NOMO-1 treated with dmso at 0.1 percent for 144 hours (cell line): ENCODE data around the gene SPNS3.

ENCODE experiments used
- DNase-seq: peaks from one replicate; lab custom pipeline; 2025; ENCODE audit not compliant: unreplicated experiment; lab: John Stamatoyannopoulos, UW

Gene SPNS3

DNA sequence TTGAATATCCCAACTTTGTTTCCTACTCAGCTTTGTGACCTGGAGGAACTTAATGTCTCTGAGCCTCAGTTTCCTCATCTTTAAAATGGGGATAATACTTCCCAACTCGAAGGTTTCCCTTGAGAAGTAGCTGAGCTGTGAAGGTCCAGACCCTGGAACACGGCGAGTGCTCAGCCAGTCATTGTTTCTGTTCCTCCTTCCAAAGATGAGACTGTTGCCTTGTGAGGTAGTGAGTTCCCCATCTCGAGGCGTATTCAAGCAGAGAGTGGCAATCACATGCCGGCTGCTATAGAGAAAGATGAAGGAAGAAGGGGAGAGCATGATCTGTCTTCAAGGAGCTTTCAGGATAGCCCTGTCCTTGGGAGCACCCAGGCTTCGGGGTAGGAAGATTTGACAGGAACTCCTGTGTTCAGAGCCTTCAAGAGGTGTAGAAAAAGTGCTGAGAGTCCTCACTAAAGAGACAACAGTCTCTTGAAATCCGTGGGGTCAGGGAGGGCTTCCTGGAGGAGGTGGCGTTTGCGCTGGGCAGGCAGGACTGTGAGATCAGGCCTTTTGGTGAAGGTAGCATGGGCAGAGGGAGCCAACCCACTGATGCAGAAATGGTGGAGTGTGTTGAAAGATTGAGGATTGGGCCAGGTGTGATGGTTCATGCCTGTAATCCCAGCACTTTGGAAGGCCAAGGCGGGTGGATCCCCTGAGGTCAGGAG, 92.1 kb downstream of the SPNS3 start:
- DNase-seq, result no peak

DNA sequence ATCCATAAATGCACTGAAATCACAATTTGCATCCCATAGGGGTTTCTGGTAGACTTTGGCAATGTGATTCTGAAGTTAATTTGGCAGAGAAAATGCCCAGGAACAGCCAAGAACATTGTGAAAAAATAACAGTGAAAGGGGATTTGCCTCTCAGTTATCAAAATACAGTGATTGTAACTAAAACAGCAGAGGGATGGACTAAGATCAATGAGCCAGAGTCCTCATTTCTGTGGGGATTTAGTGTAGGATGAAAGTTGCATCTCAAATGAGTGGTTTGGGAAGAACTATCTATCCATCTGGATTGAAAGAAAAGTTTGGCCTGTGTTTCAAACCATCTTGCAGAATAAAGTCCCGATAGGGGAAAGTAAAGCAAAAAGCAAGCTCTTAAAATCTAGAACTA, 93.4 kb downstream of the SPNS3 start:
- DNase-seq, result no peak

DNA sequence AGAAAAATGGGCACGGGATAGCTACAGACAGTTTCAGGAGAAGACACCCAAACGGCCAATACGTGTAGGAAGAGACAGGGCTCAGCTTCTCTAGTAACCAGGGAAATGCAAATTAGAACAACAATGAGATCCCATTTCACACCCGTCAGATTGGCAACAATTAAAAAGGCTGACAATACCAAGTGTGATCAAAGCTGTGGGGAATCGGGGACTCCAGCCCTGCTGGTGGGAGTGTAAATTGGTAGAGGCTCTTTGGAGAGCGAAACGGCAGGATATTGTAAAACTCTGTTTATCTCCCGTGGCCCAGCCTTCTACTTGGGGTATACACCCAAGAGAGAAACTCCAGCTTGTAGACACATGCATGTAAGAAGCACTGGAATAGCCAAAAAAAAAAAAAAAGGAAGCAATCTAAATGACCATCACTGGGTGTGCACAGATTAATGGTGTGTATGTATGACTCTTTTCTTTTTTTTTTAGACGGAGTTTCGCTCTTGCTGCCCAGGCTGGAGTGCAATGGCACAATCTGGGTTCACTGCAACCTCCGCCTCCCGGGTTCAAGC, 93.9 kb downstream of the SPNS3 start:
- DNase-seq, result peak; percentile 30

DNA sequence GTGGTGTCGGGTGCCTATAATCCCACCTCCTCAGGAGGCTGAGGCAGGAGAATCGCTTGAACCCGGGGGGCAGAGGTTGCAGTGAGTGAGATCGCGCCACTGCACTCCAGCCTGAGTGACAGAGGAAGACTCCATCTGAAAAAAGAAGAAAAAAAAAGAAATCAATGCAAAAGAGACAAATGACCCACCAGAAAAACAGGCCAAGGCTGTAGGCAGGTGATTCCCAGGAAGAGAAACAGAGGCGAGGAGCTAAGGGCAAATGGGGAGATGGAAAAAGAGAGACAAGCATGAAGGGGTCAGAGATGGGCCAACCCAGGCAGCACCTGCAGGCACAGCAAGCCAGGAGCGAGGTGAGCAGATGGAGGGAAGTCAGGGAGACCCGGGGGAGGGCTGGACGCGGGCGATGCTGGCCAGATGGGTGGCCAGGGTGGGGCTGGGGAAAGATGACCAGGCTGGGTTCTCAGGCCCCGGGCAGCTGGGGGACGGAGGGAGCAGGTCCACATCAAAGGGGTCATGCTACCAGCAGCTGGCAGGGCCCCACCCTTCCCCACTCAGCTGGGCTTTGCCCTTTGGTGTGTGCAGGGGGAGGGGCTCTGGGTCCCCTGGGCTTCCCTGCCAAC, 95.9 kb downstream of the SPNS3 start:
- no peak for DNase-seq

DNA sequence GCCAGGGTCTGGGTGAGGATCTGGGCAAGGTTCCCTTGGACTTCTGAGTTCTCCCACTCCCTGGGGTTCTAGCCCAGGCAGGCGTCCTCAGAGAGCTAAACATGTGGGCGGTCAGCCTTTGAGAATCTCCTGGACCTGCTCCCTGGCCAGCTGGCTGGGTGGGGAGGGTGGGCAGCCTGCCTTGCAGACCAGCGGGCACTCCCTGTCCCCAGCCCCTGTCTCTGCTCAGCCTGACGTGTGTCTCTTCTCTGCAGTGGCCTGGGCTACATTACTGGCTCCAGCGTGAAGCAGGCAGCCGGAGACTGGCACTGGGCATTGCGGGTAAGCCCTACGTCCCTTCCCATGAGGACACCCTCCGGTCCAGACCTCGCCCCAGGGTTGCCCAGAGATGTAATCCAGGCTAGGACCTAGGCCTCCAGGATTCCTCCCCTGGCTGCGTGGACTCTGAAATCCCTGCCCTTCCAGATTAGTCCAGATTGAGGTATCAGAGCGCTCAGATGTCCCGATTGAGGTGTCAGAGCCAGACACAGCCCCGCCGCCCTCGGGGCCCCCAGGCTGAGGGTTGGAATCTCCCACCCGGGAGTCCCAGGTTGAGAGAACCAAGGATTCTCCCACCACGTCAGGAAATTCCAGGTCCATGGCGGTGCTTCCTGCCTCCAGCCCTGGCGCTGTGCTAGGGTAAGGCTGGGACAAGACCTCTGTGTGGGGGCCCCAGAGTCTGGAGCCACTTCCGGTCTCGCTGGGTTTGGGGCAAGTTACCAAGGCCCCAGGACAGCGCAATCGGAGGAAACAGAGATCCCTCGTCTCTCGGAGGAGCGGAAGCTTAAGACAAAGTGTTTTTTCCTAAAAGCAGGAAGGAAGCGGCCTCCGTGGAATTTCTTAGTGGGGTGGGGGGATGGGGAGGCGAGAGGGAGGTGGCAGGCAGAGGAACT, 97.3 kb downstream of the SPNS3 start:
- DNase-seq, result no peak

DNA sequence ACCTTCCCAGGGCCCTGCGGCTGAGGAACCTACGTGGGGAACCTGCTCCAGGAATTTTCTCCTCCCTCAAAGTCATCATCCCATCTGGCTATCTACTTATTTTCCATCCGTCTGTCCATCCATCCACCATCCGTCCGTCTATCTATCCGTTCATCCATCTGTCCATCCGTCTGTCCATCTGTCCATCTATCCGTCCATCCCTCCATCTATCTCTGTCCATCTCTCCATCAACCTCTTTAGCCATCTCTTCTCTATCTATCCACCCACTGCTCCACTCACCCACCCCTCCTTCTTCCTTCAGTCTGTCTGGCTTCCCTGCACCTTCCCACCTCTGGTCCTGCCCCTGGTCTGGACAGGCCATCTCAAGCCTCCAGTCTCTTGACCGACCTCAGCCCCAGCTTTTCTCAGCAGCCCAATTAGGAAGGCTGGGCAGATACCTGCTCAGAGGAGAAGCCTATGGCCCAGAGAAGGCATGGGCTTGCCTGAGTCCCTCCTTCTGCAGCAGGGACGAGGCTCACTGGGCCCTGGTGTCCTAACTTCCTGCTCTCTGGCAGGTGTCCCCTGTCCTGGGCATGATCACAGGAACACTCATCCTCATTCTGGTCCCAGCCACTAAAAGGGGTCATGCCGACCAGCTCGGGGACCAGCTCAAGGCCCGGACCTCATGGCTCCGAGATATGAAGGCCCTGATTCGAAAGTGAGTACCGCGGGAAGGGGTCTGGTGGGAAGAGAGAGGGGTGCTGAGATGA, 98.4 kb downstream of the SPNS3 start:
- DNase-seq, result no peak

DNA sequence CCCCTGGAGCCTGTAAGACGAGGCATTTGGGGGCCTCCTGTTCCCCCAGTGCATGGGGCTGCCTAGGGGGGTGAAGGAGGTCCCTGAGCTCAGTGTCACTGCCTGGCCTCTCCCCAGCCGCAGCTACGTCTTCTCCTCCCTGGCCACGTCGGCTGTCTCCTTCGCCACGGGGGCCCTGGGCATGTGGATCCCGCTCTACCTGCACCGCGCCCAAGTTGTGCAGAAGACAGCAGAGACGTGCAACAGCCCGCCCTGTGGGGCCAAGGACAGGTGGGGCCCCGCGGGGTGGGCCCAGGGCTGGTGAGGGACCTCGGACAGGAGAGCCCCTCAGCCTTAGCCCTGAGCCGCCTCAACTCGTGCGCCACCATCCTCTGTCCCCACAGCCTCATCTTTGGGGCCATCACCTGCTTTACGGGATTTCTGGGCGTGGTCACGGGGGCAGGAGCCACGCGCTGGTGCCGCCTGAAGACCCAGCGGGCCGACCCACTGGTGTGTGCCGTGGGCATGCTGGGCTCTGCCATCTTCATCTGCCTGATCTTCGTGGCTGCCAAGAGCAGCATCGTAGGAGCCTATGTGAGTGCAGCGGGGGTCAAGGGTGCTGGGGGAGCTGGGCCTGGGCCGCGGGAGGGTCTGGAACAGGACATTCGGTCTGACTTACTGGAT, 99.3 kb downstream of the SPNS3 start:
- no peak for DNase-seq

DNA sequence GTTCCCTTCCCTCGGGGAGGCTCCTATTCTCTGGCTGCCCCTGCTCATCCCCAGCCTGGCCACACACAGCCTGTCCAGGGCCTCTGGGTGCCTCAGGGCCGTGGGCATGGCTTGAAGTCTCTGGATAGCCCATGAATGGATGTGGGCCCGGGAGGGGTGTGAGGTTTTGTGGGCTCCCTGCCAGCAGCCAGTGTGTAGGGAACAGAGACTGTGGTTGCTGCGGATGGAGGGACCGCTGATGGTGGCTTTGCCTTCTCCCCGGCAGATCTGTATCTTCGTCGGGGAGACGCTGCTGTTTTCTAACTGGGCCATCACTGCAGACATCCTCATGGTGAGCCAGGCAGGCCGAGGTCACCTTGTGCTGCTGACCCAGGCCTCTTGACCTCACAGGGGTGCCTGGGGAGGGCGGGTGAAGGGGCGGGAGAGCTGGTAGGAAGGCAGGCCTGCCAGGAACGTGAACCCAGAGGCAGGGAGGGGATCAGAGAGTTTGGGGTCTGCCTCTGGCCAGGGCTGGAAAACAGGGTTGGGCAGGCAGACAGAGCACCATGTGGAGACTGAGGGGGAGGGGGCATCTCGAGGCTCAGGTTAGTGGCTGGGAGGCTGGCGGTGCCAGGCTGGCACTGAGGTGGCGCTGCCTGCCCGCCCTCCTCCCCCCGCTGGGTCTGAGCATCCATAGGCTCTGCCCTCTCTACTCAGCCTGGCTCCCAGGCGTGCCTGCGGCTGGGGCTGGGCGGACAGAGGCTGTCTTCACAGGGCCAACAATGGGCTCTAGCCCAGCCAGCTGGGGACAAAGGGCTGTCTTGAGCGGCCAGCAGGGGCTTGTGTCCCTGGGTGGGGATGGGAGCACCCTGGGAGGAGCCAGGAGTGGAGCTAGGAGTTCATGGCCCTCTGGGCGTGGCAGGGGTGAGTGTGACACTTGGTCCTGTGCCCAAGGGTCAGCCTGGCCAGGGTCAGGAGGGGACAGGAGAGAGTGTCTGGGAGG, 100.1 kb downstream of the SPNS3 start:
- no peak for DNase-seq

DNA sequence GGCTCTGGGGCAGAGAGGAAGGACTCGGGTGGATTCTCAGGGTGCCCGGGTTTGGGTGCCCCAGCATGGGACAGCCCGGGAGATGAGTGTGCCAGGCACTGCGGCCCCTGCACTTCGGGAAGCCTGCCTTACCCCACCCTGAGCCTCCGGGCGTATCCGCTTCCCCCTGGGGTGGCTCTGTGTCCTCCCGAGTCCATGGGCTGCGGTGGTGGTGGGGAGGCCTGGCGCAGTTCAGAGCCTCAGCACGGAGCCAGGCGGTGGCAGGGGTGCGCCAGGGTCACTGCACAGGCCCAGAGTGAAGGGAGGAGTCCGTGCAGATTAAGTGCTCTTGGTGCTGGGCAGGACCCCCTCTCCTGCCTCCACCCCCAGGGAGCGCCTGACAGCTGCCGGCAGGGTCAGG, 100.8 kb downstream of the SPNS3 start:
- no peak for DNase-seq

DNA sequence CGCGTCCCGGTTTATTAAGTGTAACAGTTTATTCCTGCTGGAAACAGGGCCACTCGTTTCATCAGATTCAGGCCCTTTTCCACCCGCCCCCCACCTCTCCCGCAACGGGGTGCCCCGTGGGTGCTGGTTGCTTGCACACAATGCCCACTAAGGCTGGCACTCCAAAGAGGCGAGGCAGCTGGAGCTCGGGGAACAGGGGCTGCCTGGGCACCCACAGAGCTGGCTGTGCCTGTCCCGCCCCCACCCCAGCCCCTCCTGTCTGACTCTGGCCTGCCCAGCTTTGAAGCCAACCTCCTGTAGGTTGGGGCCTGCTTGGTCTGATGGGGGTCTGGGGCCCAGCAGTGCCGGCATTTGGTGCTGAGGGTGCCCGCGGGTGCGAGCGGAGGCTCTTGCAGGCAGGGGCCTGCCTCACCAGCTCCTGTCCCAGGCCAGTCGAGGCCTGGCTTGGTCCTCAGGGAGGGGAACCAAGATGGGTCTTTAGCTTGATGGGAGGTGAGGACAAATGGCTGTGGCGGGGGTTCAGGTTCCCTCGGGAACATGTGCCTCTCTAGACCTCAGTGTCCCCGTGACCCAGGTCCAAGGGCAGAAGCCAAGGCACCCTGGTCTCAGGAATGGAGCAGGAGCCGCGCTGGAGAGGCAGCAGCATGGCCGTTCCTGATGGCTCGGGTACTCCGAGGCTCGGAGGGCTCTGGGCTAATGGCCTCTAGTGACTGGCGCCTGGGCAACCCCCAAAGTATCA, 101.4 kb downstream of the SPNS3 start:
- no peak for DNase-seq

DNA sequence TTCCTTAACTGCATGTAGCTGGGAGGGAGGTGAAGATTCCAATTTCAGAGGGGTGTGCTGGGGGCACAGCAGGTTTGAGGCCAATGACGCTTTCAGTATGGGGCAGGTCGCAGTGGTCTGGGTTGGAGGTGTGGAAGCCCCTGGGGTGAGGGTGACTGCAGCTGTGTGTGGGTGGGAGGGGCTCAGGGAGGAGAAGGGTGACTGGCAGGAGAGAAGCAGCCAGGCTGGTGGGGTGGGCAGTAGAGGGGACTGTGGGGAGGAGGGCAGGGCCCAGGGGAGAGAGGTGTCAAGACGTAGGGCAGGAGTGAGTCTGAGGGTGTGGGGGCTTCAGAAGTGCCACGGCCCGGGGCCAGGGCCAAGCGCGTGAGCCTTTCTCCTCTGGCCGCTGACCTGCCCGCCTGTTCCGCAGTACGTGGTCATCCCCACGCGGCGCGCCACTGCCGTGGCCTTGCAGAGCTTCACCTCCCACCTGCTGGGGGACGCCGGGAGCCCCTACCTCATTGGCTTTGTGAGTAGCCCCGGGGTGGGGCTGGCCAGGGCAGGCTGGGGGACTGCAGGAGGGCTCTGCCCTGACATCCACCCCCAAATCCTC, 102.0 kb downstream of the SPNS3 start:
- no peak for DNase-seq

DNA sequence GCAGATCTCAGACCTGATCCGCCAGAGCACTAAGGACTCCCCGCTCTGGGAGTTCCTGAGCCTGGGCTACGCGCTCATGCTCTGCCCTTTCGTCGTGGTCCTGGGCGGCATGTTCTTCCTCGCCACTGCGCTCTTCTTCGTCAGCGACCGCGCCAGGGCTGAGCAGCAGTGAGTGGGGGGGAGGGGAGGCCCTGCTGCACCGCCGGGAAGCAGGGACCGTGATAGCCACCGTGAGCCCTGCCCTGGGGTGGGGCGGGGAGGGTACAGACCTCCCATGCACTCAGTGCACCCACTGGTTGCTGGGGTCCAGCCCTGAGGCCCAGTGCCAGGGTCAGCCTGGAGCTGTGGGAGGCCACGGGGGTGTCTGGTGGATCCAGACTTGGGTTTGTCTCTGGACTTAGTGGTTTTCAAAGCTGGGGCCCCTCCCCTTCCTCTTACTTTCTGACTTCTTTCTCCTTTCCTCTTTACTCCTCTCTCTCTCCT, 102.6 kb downstream of the SPNS3 start:
- DNase-seq, result no peak

DNA sequence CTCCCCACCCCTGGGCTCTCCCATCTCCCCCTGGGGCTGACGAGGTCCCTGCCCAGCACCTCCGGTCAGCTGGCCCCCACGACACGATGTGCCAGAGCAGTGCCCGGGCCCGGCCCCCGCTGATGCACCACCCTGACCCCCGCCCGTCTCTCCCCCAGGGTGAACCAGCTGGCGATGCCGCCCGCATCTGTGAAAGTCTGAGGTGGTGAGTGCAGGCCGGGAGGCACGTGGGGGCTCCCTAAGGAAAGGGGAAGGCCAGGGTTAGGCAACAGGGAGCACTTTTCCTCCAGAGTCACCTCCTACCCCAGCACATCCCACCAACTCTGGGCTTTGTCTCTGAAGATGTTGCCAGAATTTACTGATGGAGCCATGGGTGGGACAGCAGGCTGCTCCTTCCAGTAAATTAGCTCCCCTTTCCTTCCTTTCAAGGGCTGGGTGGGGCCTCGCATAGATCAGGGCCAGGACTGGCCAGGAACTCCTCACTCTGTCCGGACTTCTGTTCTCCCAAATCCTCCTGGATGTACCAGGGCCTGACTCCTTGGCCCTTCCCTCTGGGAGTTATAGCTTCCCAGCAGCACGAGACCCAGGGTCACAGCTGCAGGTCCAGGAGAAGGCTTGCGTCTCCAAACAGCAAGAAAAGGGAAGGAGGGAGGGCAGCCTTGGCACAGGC, 103.1 kb downstream of the SPNS3 start:
- no peak for DNase-seq
